HG03469 (cell line): ENCODE measurements around the gene SPATA25.

Experiments used
- ATAC-seq: cut with Tn5 transposase; IDR thresholded peaks from one replicate; pipeline ENCODE4 v1.9.1; 2021; ENCODE audit warnings: mild to moderate bottlenecking, moderate library complexity, moderate number of reproducible peaks; ENCODE audit not compliant: unreplicated experiment

SPATA25 gene

GRCh38 chr20:45867136-45867818 is 20.1 kb downstream of the SPATA25 start:
- no peak for ATAC-seq

GRCh38 chr20:45866454-45866853 is 21.0 kb downstream of the SPATA25 start:
- ATAC-seq, result no peak

GRCh38 chr20:45863543-45864470 is 23.6 kb downstream of the SPATA25 start:
- ATAC-seq, result no peak

GRCh38 chr20:45861221-45862075 is 26.0 kb downstream of the SPATA25 start:
- ATAC-seq, result no peak

GRCh38 chr20:45860560-45861220 is 26.7 kb downstream of the SPATA25 start:
- no peak for ATAC-seq

- ATAC-seq, result no peak
Observed at GRCh38 chr20:45859916-45860315, 27.5 kb downstream of the SPATA25 start.

- no peak for ATAC-seq
Observed at GRCh38 chr20:45857882-45858216, 29.6 kb downstream of the SPATA25 start.

GRCh38 chr20:45857114-45857881 is 30.1 kb downstream of the SPATA25 start, which contains the start of the genes ACOT8 and ZSWIM3:
TSS of gene ACOT8 (minus strand) at chr20:45857392. CDS start at chr20:45857315, 77 bp downstream.
TSS of gene ZSWIM3 (plus strand) at chr20:45857614. CDS start at chr20:45857826, 212 bp downstream.
- peak; percentile 95 for ATAC-seq

GRCh38 chr20:45853484-45853883 is 33.9 kb downstream of the SPATA25 start:
- no peak for ATAC-seq

- no peak for ATAC-seq
Observed at GRCh38 chr20:45852326-45852725, 35.1 kb downstream of the SPATA25 start.

GRCh38 chr20:45851501-45851900 is 35.9 kb downstream of the SPATA25 start:
- ATAC-seq, result no peak

- ATAC-seq, result no peak
Observed at GRCh38 chr20:45850926-45851325, 36.5 kb downstream of the SPATA25 start.

GRCh38 chr20:45850238-45850637 is 37.2 kb downstream of the SPATA25 start:
- ATAC-seq, result no peak

- ATAC-seq, result no peak
Observed at GRCh38 chr20:45848969-45849582, 38.3 kb downstream of the SPATA25 start.

- no peak for ATAC-seq
Observed at GRCh38 chr20:45848421-45848820, 39.0 kb downstream of the SPATA25 start.

- ATAC-seq, result no peak
Observed at GRCh38 chr20:45845452-45845851, 42.0 kb downstream of the SPATA25 start.

- ATAC-seq, result no peak
Observed at GRCh38 chr20:45843506-45843905, 43.9 kb downstream of the SPATA25 start.

- ATAC-seq, result peak; percentile 54
Observed at GRCh38 chr20:45842169-45842812, 45.1 kb downstream of the SPATA25 start.
